ENCODE measurements around the gene HGFAC. TPM values are rescaled to one million over a fixed set of nuclear protein-coding genes. Genes with fewer than 3 reads are reported as not detected.

Gene HGFAC
- total RNA-seq, 2 donors from 2014 or later: 0.52 TPM; not detected in 1

- peaks cover 4% of the 10 kb centered on the region for H3K4me1 ChIP-seq
- no peak overlapping the region for H3K27ac ChIP-seq
- H3K27me3 ChIP-seq: peaks cover 24% of the 10 kb centered on the region
- no peak overlapping the region for H3K9ac ChIP-seq (ENCODE audit: low read depth in 2 of 2, low read length in 2 of 2)
- DNase-seq: no peak
- H3K4me3 ChIP-seq: no peak overlapping the region
- intact Hi-C loops (cut with DNase I): no loop called here
- no peak for TF ChIP-seq CTCF (IDR thresholded peaks at IDR 0.05)
- H3K9me3 ChIP-seq: no peaks in the 10 kb centered on the region
- H3K36me3 ChIP-seq: no peaks in the 10 kb centered on the region
These were observed 23.3 kb downstream of the HGFAC start for GRCh38 chr4:3464911-3465697.

DNA sequence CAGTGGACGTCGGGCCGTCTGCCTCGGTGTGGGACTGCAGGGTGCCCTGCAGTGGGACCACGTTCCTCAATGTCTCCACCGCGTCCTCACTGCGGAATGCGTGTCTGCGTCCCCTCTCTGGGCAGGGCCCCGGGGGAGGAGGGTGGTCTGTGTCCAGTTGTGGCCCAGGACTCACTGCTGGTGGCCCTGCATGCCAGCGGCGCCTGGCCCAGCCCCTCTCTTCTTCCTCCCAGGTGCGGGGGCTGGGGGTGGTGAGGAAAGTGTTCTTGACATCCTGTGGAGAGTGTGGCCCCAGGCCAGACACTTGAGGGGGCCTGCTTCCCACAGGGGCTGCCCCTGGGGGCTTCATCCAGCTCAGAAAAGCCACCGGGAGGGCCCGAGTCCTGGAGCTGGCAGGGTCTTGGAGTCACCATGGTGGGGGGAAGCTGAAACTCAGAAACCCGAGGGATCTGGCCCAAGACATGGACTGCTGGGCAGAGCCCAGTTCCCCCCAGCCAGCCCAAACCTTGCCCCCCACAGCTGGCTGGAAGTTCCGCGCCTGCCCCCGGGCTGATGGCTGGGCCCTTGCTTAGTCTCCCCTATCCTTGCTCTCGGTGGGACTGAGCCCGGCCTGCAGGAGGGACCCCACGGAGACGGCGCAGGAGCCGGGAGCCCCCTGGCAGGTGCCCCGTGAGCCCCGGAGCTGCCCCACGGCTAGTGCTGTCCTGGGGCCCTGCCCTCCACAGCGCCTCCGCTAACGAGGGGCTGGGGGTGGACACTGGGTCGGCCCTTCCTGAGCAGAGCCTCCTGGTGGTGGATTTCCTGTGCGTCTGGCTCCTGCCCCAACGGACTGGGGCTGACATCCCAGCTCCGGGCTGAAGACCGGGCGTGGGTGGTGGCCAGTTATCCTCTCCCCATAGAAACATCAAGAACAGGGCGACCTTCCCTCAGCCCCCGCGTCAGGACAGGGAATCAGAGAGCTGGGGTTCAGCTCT lies 24.2 kb downstream of the HGFAC start:
- peaks cover 24% of the 10 kb centered on the region for H3K27me3 ChIP-seq
- H3K9ac ChIP-seq (ENCODE audit: low read depth in 2 of 2, low read length in 2 of 2): no peak overlapping the region
- no peak overlapping the region for H3K27ac ChIP-seq
- H3K9me3 ChIP-seq: no peaks in the 10 kb centered on the region
- H3K4me1 ChIP-seq: peaks cover 4% of the 10 kb centered on the region
- TF ChIP-seq CTCF (IDR thresholded peaks at IDR 0.05): no peak
- no peak for DNase-seq
- H3K4me3 ChIP-seq: no peak overlapping the region
- H3K36me3 ChIP-seq: no peaks in the 10 kb centered on the region
- intact Hi-C loops (cut with DNase I): no loop called here

GRCh38 chr4:3466691-3467600 lies 25.2 kb downstream of the HGFAC start:
- Histone ChIP-seq H3K4me1 (no peaks in the 10 kb centered on the region), H3K4me3 (no peak overlapping the region), H3K9ac (ENCODE audit: low read depth in 2 of 2, low read length in 2 of 2) (no peak overlapping the region), H3K27ac (no peak overlapping the region), H3K27me3 (peaks cover 23% of the 10 kb centered on the region), H3K9me3 (no peaks in the 10 kb centered on the region), H3K36me3 (no peaks in the 10 kb centered on the region)
- TF ChIP-seq CTCF (IDR thresholded peaks at IDR 0.05): no peak
- intact Hi-C loops (cut with DNase I): no loop called here
- no peak for DNase-seq

- H3K4me1 ChIP-seq: no peaks in the 10 kb centered on the region
- no peak for DNase-seq
- H3K36me3 ChIP-seq: no peaks in the 10 kb centered on the region
- intact Hi-C loops (cut with DNase I): no loop called here
- H3K9me3 ChIP-seq: no peaks in the 10 kb centered on the region
- H3K9ac ChIP-seq (ENCODE audit: low read depth in 2 of 2, low read length in 2 of 2): no peak overlapping the region
- no peak overlapping the region for H3K4me3 ChIP-seq
- no peak overlapping the region for H3K27ac ChIP-seq
- H3K27me3 ChIP-seq: peaks cover 17% of the 10 kb centered on the region
- TF ChIP-seq CTCF (IDR thresholded peaks at IDR 0.05): no peak
These were observed 25.8 kb downstream of the HGFAC start for GRCh38 chr4:3467601-3468031.

- H3K4me3 ChIP-seq: no peak overlapping the region
- H3K9ac ChIP-seq (ENCODE audit: low read depth in 2 of 2, low read length in 2 of 2): no peak overlapping the region
- DNase-seq: no peak
- intact Hi-C loops (cut with DNase I): no loop called here
- no peaks in the 10 kb centered on the region for H3K4me1 ChIP-seq
- no peaks in the 10 kb centered on the region for H3K9me3 ChIP-seq
- no peaks in the 10 kb centered on the region for H3K36me3 ChIP-seq
- peaks cover 11% of the 10 kb centered on the region for H3K27me3 ChIP-seq
- no peak for TF ChIP-seq CTCF (IDR thresholded peaks at IDR 0.05)
- no peak overlapping the region for H3K27ac ChIP-seq
These were observed 26.4 kb downstream of the HGFAC start for GRCh38 chr4:3468154-3468553.
